Effector memory CD8-positive, alpha-beta T cell (primary cell): ENCODE results near the gene PYM1.
"Not testable (repeated sequence)": the region's sequence is repeated elsewhere in the genome, so short reads cannot be mapped to it uniquely, and the experiment has no call there.

Experiments used
- ATAC-seq: fragments of 150-1000 bp; cut with Tn5 transposase; replicated peaks from 2 replicates; pipeline ENCODE4 v1.10.0; 2021; ENCODE audit warnings: mild to moderate bottlenecking, moderate library complexity
- DNase-seq, 3 experiments: peaks; one replicate each; pipeline ENCODE4 v3.0.0; 2021
- H3K27ac Mint-ChIP-seq, 2 donors: one replicate each; pipeline ENCODE4 v1.8.0; 2022; ENCODE audit warnings: mild to moderate bottlenecking in 2 of 2, mixed read lengths in 2 of 2, moderate library complexity in 2 of 2
- H3K27me3 Mint-ChIP-seq, 2 donors: one replicate each; pipeline ENCODE4 v1.8.0; 2022; ENCODE audit warnings: mixed read lengths in 2 of 2
- H3K36me3 Mint-ChIP-seq: one replicate; pipeline ENCODE4 v1.8.0; 2022; ENCODE audit warnings: mild to moderate bottlenecking, moderate library complexity, mixed read lengths; ENCODE audit not compliant: insufficient read depth
- H3K4me1 Mint-ChIP-seq, 2 donors: one replicate each; pipeline ENCODE4 v1.8.0; 2022; ENCODE audit warnings: low read depth in 2 of 2, mixed read lengths in 2 of 2
- H3K4me3 Mint-ChIP-seq, 2 donors: one replicate each; pipeline ENCODE4 v1.8.0; 2022; ENCODE audit warnings: mild to moderate bottlenecking in 2 of 2, mixed read lengths in 2 of 2, moderate library complexity in 2 of 2
- H3K9me3 Mint-ChIP-seq, 2 donors: one replicate each; pipeline ENCODE4 v1.8.0; 2022; ENCODE audit warnings: mixed read lengths in 2 of 2

PYM1 gene

DNA sequence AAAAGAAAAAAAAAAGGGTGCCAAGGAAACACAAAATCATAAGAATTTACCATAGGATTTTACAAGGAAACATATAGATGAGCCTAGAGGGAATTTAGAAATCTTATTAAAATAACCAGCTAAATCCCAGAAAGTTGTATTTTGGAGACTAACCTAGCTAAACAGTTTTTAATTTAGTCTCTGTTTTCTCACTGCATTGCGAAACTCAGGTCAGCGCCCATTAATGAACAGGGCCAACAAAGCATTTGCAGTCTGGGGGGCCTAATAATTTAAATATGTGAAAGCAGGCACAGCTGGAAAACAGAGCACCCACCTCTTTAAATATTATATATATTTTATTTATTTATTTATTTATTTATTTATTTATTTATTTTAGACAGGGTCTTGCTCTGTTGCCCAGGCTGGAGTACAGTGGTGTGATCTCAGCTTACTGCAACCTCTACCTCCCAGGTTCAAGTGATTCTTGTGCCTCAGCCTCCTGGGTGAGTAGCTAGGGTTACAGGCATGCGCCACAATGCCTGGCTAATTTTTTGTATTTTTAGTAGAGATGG is 61.2 kb downstream of the PYM1 start:
- H3K9me3 Mint-ChIP-seq, DNase-seq, H3K27me3 Mint-ChIP-seq, ATAC-seq, H3K4me3 Mint-ChIP-seq, H3K36me3 Mint-ChIP-seq, H3K27ac Mint-ChIP-seq, H3K4me1 Mint-ChIP-seq: not testable (repeated sequence)

GRCh38 chr12:55865327-55865726 is 62.4 kb downstream of the PYM1 start:
- H3K27ac Mint-ChIP-seq, result no peak overlapping the region
- no peaks in the 10 kb centered on the region for H3K27me3 Mint-ChIP-seq
- DNase-seq (no peak), ATAC-seq (no peak)
- H3K9me3 Mint-ChIP-seq, result no peaks in the 10 kb centered on the region
- no peaks in the 10 kb centered on the region for H3K36me3 Mint-ChIP-seq
- no peaks in the 10 kb centered on the region for H3K4me1 Mint-ChIP-seq
- H3K4me3 Mint-ChIP-seq, result no peak overlapping the region

GRCh38 chr12:55862931-55863330 is 64.8 kb downstream of the PYM1 start:
- not testable (repeated sequence) for H3K4me1 Mint-ChIP-seq, H3K36me3 Mint-ChIP-seq, H3K4me3 Mint-ChIP-seq, H3K27ac Mint-ChIP-seq, H3K9me3 Mint-ChIP-seq, ATAC-seq, H3K27me3 Mint-ChIP-seq, DNase-seq

GRCh38 chr12:55862286-55862685 is 65.4 kb downstream of the PYM1 start:
- no peaks in the 10 kb centered on the region for H3K36me3 Mint-ChIP-seq
- no peaks in the 10 kb centered on the region for H3K9me3 Mint-ChIP-seq
- ATAC-seq (no peak), DNase-seq (no peak)
- H3K4me3 Mint-ChIP-seq, result no peak overlapping the region
- H3K27ac Mint-ChIP-seq, result no peak overlapping the region
- no peaks in the 10 kb centered on the region for H3K27me3 Mint-ChIP-seq
- H3K4me1 Mint-ChIP-seq, result no peaks in the 10 kb centered on the region

- ATAC-seq (no peak), DNase-seq (no peak)
- Mint-ChIP-seq H3K36me3 (no peaks in the 10 kb centered on the region), H3K4me3 (no peak overlapping the region), H3K27me3 (no peaks in the 10 kb centered on the region), H3K4me1 (no peaks in the 10 kb centered on the region), H3K27ac (no peak overlapping the region), H3K9me3 (no peaks in the 10 kb centered on the region)
Measured at GRCh38 chr12:55861871-55862270, 65.8 kb downstream of the PYM1 start.

DNA sequence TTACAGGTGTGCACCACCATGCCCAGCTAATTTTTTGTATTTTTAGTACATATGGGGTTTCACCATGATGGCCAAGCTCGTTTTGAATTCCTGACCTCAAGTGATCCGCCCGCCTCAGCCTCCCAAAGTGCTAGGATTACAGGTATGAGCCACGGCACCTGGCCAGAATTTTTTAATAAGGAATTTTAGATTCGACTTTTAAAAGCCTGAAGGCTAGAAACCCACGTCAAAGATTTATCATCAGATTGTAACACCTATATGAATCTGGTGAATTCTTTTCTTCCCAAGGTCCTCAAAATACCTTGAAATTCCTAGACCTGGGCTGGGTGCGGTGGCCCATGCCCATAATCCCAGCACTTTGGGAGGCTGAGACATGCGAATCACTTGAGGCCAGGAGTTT is 66.3 kb downstream of the PYM1 start:
- Mint-ChIP-seq H3K4me3 (no peak overlapping the region), H3K36me3 (no peaks in the 10 kb centered on the region), H3K9me3 (no peaks in the 10 kb centered on the region), H3K27me3 (no peaks in the 10 kb centered on the region), H3K4me1 (no peaks in the 10 kb centered on the region), H3K27ac (no peak overlapping the region)
- ATAC-seq (no peak), DNase-seq (no peak)

- ATAC-seq, result no peak
- no peak overlapping the region for H3K4me3 Mint-ChIP-seq
- DNase-seq, result no peak
- H3K9me3 Mint-ChIP-seq, result no peaks in the 10 kb centered on the region
- H3K27me3 Mint-ChIP-seq, result peaks cover 27 to 30% of the 10 kb centered on the region in 2 donors
- H3K36me3 Mint-ChIP-seq, result no peaks in the 10 kb centered on the region
- no peaks in the 10 kb centered on the region for H3K4me1 Mint-ChIP-seq
- H3K27ac Mint-ChIP-seq, result no peak overlapping the region
Measured at GRCh38 chr12:55852740-55853139, 75.0 kb downstream of the PYM1 start.
